Measurements from ENCODE around the gene SLAMF1.

DNA sequence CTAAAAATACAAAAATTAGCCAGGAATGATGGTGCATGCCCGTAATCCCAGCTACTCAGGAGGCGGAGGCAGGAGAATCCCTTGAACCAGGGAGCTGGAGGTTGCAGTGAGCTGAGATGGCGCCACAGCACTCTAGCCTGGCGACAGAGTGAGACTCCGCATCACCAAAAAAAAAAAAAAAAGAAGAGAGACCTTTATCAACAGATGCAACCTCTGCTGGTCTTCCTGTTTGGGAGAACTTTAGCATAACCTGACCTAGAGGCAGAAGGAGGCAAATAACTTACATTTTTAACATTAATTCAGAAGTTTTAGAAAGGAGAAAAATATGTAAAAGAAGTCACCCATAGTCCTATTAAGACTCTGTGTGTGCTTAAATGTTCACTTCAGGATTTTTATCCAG is 32.4 kb downstream of the SLAMF1 start:
- TF ChIP-seq, protein P1, sequence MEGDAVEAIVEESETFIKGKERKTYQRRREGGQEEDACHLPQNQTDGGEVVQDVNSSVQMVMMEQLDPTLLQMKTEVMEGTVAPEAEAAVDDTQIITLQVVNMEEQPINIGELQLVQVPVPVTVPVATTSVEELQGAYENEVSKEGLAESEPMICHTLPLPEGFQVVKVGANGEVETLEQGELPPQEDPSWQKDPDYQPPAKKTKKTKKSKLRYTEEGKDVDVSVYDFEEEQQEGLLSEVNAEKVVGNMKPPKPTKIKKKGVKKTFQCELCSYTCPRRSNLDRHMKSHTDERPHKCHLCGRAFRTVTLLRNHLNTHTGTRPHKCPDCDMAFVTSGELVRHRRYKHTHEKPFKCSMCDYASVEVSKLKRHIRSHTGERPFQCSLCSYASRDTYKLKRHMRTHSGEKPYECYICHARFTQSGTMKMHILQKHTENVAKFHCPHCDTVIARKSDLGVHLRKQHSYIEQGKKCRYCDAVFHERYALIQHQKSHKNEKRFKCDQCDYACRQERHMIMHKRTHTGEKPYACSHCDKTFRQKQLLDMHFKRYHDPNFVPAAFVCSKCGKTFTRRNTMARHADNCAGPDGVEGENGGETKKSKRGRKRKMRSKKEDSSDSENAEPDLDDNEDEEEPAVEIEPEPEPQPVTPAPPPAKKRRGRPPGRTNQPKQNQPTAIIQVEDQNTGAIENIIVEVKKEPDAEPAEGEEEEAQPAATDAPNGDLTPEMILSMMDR (IDR thresholded peaks at IDR 0.05; ENCODE audit: insufficient read depth, low read depth, low read length): no peak
- TF ChIP-seq EZH2 (IDR thresholded peaks at IDR 0.05; ENCODE audit: insufficient read depth, low read length): no peak
